CD4-positive, alpha-beta T cell treated with Interleukin-6 for 4 hours (primary cell): Measurements from ENCODE around the gene CDH6.
"Not testable (repeated sequence)": the region's sequence is repeated elsewhere in the genome, so short reads cannot be mapped to it uniquely, and the experiment has no call there.

ENCODE experiments used
- DNase-seq: peaks from one replicate; pipeline ENCODE4 v3.0.0-alpha.2; 2020; ENCODE audit warnings: mixed read lengths

Gene CDH6

GRCh38 chr5:31333475-31333874, 140.0 kb downstream of the CDH6 start:
- no peak for DNase-seq

GRCh38 chr5:31334061-31334860, 140.8 kb downstream of the CDH6 start:
- DNase-seq = no peak

GRCh38 chr5:31335456-31335855, 142.0 kb downstream of the CDH6 start:
- no peak for DNase-seq

GRCh38 chr5:31343946-31344345, 150.5 kb downstream of the CDH6 start:
- DNase-seq = no peak

GRCh38 chr5:31346896-31347551, 153.5 kb downstream of the CDH6 start:
- no peak for DNase-seq

GRCh38 chr5:31347552-31347905, 154.0 kb downstream of the CDH6 start:
- no peak for DNase-seq

- no peak for DNase-seq
These were observed 156.9 kb downstream of the CDH6 start for GRCh38 chr5:31350395-31350794.

- no peak for DNase-seq
These were observed 161.9 kb downstream of the CDH6 start for GRCh38 chr5:31355337-31355736.

- DNase-seq = no peak
These were observed 163.6 kb downstream of the CDH6 start for GRCh38 chr5:31357038-31357437.

- no peak for DNase-seq
These were observed 166.4 kb downstream of the CDH6 start for GRCh38 chr5:31359839-31360238.

- no peak for DNase-seq
These were observed 167.7 kb downstream of the CDH6 start for GRCh38 chr5:31361234-31361633.

- not testable (repeated sequence) for DNase-seq
These were observed 168.4 kb downstream of the CDH6 start for GRCh38 chr5:31361704-31362528.

- DNase-seq = no peak
These were observed 169.0 kb downstream of the CDH6 start for GRCh38 chr5:31362529-31362900.

- no peak for DNase-seq
These were observed 169.6 kb downstream of the CDH6 start for GRCh38 chr5:31362931-31363568.

- DNase-seq = no peak
These were observed 171.6 kb downstream of the CDH6 start for GRCh38 chr5:31364881-31365636.

- DNase-seq = no peak
These were observed 172.3 kb downstream of the CDH6 start for GRCh38 chr5:31365776-31366175.

GRCh38 chr5:31366941-31367340, 173.5 kb downstream of the CDH6 start:
- DNase-seq = no peak

- no peak for DNase-seq
These were observed 178.6 kb downstream of the CDH6 start for GRCh38 chr5:31372124-31372523.

- DNase-seq = no peak
These were observed 182.7 kb downstream of the CDH6 start for GRCh38 chr5:31375999-31376720.

- no peak for DNase-seq
These were observed 183.9 kb downstream of the CDH6 start for GRCh38 chr5:31377274-31377946.

- DNase-seq = no peak
These were observed 184.7 kb downstream of the CDH6 start for GRCh38 chr5:31378136-31378535.
